K562 (cell line): Measurements from ENCODE around the gene PNPLA1. TPM values are rescaled to one million over a fixed set of nuclear protein-coding genes. Genes with fewer than 3 reads are reported as not detected.
A peak's percentile ranks its signal among the peaks of the same experiment; 100 is the strongest.

Experiments
- ATAC-seq: fragments of 200-7000 bp; cut with Tn5 transposase; 3 replicates; pipeline ENCODE4 v1.9.1; 2020; ENCODE audit warnings: moderate library complexity
- BruUV-seq: library from RNA; stranded (reverse); fragments of 400-500 nt; replicated peaks from 2 replicates; lab custom pipeline; 2021; lab: Mats Ljungman, UMichigan
- CTCF ChIA-PET: fragments of 300-600 bp; formaldehyde crosslinking; extraction: SDS; loops from one replicate; lab custom pipeline; 2021; ENCODE audit warnings: low intra/inter-chr PET ratio; lab: Yijun Ruan, JAX
- POLR2A ChIA-PET: fragments of 300-600, 350-650 bp; sonication (Branson Sonifier 250); formaldehyde crosslinking; extraction: SDS; loops from one replicate; lab custom pipeline; 2021; ENCODE audit warnings: antibody characterized with exemption, inconsistent platforms; lab: Yijun Ruan, JAX
- DNase-seq, 4 experiments: peaks; one replicate each; pipeline versions ENCODE4 v3.0.0 to v3.0.0-alpha.2; 2011 to 2018; ENCODE audit warnings: low spot score in 3 of 4, mixed read lengths in 3 of 4; ENCODE audit errors: extremely low read depth in 1 of 4
- FAIRE-seq: peaks from 2 replicates; lab custom pipeline; 2011; peaks lifted over from hg19 to GRCh38; lab: Jason Lieb, UNC
- H2AFZ ChIP-seq: 2 replicates; pipeline ENCODE4 v1.6.0; 2011; ENCODE audit warnings: low read depth, low read length, control low read depth, inconsistent platforms
- H3K27ac ChIP-seq: fragments of 200-600 bp; 3 replicates; pipeline ENCODE4 v1.8.0; 2011; ENCODE audit warnings: low read depth, mild to moderate bottlenecking, control low read depth, inconsistent platforms, low read length, moderate library complexity, mixed read lengths; ENCODE audit errors: extremely low read depth
- H3K27me3 ChIP-seq, 2 experiments: fragments of 300-600 bp in 1 of 2; 2 replicates in 1 of 2; 3 replicates in 1 of 2; pipeline versions ENCODE4 v1.6.0 to v1.8.0; 2011; ENCODE audit warnings: inconsistent platforms in 2 of 2, low read length in 2 of 2, mild to moderate bottlenecking in 1 of 2, mixed read lengths in 1 of 2, moderate library complexity in 1 of 2; ENCODE audit not compliant: control insufficient read depth in 2 of 2, insufficient read depth in 2 of 2
- H3K36me3 ChIP-seq: fragments of 300-600 bp; 3 replicates; pipeline ENCODE4 v1.8.0; 2011; ENCODE audit warnings: mild to moderate bottlenecking, low read length, inconsistent platforms; ENCODE audit not compliant: control insufficient read depth, insufficient read depth
- H3K4me1 ChIP-seq, 2 experiments: fragments of 200-600 bp in 1 of 2; replicated peaks in 1 of 2; 2 replicates in 1 of 2; 3 replicates in 1 of 2; pipeline versions ENCODE4 v1.5.1 to v1.8.0; 2011; ENCODE audit warnings: inconsistent platforms in 2 of 2, low read length in 2 of 2, mild to moderate bottlenecking in 1 of 2, mixed read lengths in 1 of 2, moderate library complexity in 1 of 2; ENCODE audit not compliant: control insufficient read depth in 2 of 2, insufficient read depth in 2 of 2
- H3K4me2 ChIP-seq: 2 replicates; pipeline ENCODE4 v1.6.1; 2011; ENCODE audit warnings: low read length, control low read depth, inconsistent platforms, mixed read lengths; ENCODE audit not compliant: insufficient read depth
- H3K4me3 ChIP-seq: fragments of 200-600 bp; sonication (generic), shearing (Covaris generic); 2 replicates; pipeline ENCODE4 v1.5.1; 2016; ENCODE audit warnings: control low read depth, inconsistent platforms
- H3K79me2 ChIP-seq: fragments of 200-600 bp; 3 replicates; pipeline ENCODE4 v1.8.0; 2011; ENCODE audit warnings: low read length, inconsistent platforms; ENCODE audit not compliant: control insufficient read depth, insufficient read depth
- H3K9ac ChIP-seq, 2 experiments: 2 replicates each; pipeline versions ENCODE4 v1.6.0 to v1.6.1; 2011; ENCODE audit warnings: low read depth in 2 of 2, low read length in 2 of 2, control low read depth in 1 of 2, inconsistent platforms in 1 of 2, mild to moderate bottlenecking in 1 of 2, mixed read lengths in 1 of 2; ENCODE audit not compliant: insufficient read depth in 1 of 2
- H3K9me1 ChIP-seq: one replicate; pipeline ENCODE4 v1.6.0; 2011; ENCODE audit warnings: inconsistent platforms, mild to moderate bottlenecking, low read length, moderate library complexity; ENCODE audit not compliant: control insufficient read depth, insufficient read depth
- H3K9me3 ChIP-seq: replicated peaks from 2 replicates; pipeline ENCODE4 v1.5.1; 2011; ENCODE audit warnings: low read depth, low read length, inconsistent platforms; ENCODE audit not compliant: control insufficient read depth, insufficient read depth
- H4K20me1 ChIP-seq: replicated peaks from 2 replicates; pipeline ENCODE4 v1.6.1; 2011; ENCODE audit warnings: low read length, inconsistent platforms, mixed read lengths; ENCODE audit not compliant: control insufficient read depth, insufficient read depth
- BMI1 ChIP-seq: fragments of 150-350 bp; IDR thresholded peaks from 2 replicates; pipeline ENCODE4 v1.6.1; 2014; ENCODE audit warnings: low read length
- CSDE1 ChIP-seq, 2 experiments: fragments of 450-650 bp; IDR thresholded peaks; 2 replicates each; pipeline ENCODE4 v1.6.1; 2016; ENCODE audit warnings: mild to moderate bottlenecking in 1 of 2
- KHSRP ChIP-seq: fragments of 450-650 bp; IDR thresholded peaks from 2 replicates; pipeline ENCODE4 v1.6.1; 2017
- KLF13 ChIP-seq: fragments of 450-650 bp; IDR thresholded peaks from 2 replicates; pipeline ENCODE4 v1.6.1; 2016; ENCODE audit warnings: missing genetic modification characterization, low read depth, mild to moderate bottlenecking, missing compliant biosample characterization, moderate library complexity, borderline replicate concordance
- NEUROD1 ChIP-seq: fragments of 150-350 bp; IDR thresholded peaks from 2 replicates; pipeline ENCODE4 v1.6.1; 2014; ENCODE audit warnings: borderline replicate concordance, low read length, low read depth; ENCODE audit not compliant: partially characterized antibody
- PPARD ChIP-seq: fragments of 250-450 bp; sonication (Bioruptor Pico); IDR thresholded peaks from 2 replicates; pipeline ENCODE4 v1.8.0; 2022; ENCODE audit warnings: inconsistent platforms, mild to moderate bottlenecking, moderate library complexity
- RAD21 ChIP-seq, 2 experiments: fragments of 250-450 bp in 1 of 2; fragments of 450-650 bp in 1 of 2; sonication (Bioruptor Pico) in 1 of 2; formaldehyde crosslinking in 1 of 2; IDR thresholded peaks in 1 of 2; conservative IDR thresholded peaks in 1 of 2; 2 replicates each; pipeline versions ENCODE4 v1.4.0 to v1.8.0; 2020 to 2022; ENCODE audit warnings: mild to moderate bottlenecking in 2 of 2, moderate library complexity in 1 of 2
- YY1 ChIP-seq, 3 experiments: IDR thresholded peaks; 2 replicates each; pipeline ENCODE4 v1.6.1; 2011; ENCODE audit warnings: low read length in 2 of 3, mild to moderate bottlenecking in 2 of 3, moderate library complexity in 2 of 3, borderline replicate concordance in 1 of 3, control low read depth in 1 of 3, low read depth in 1 of 3; ENCODE audit not compliant: insufficient read depth in 3 of 3, insufficient replicate concordance in 2 of 3, control insufficient read depth in 1 of 3, insufficient read length in 1 of 3; ENCODE audit errors: extremely low read depth in 1 of 3
- ZNF197 ChIP-seq: fragments of 200-800 bp; sonication (Bioruptor generic); IDR thresholded peaks from 2 replicates; pipeline ENCODE4 v1.6.1; 2016; ENCODE audit warnings: low read depth, missing genetic modification characterization, missing compliant biosample characterization
- ZNF431 ChIP-seq: sonication (generic); formaldehyde crosslinking; IDR thresholded peaks from 2 replicates; pipeline ENCODE4 v1.8.0; 2022; ENCODE audit warnings: mild to moderate bottlenecking, missing genetic modification reagents
- ZNF512 ChIP-seq: IDR thresholded peaks from 2 replicates; pipeline ENCODE4 v1.6.1; 2016; ENCODE audit warnings: missing genetic modification characterization, missing compliant biosample characterization
- WGBS: fragments of 100-300 bp; shearing (Covaris generic); methylation state at CpG from one replicate; pipeline ENCODE4 v1.1.6; 2016; ENCODE audit warnings: low coverage, mixed read lengths; ENCODE audit not compliant: insufficient coverage; ENCODE audit errors: missing lambda C conversion rate; 5-methylcytosine and 5-hydroxymethylcytosine counted together
- in situ Hi-C: fragments of 300-500 bp; cut with MboI; formaldehyde crosslinking; loops from 4 replicates; pipeline ENCODE4 v1.15.0; 2018; ENCODE audit warnings: inconsistent platforms, mixed read lengths
- intact Hi-C: fragments of 100-400 bp; cut with micrococcal nuclease; formaldehyde crosslinking; loops from 2 replicates; pipeline ENCODE4 v1.14.2; 2022
- polyA plus RNA-seq, 8 experiments: library from polyadenylated mRNA; depleted of rRNA in 4 of 8; stranded (reverse) in 5 of 8; unstranded in 3 of 8; fragments of >200 nt; fragmentation: Nextera tagmentation in 2 of 8; fragmentation: Illumina TruSeq in 1 of 8; extraction: Ambion mirVana in 2 of 8; extraction: Trizol in 1 of 8; gene quantifications; 2 replicates each; pipeline versions ENCODE4 v1.2.1 to v1.2.3, GENCODE V29; 2011 to 2014; ENCODE audit warnings: inconsistent platforms in 1 of 8, missing spikeins in 1 of 8
- total RNA-seq, 7 experiments: library from RNA; depleted of rRNA in 6 of 7; stranded (reverse); fragments of >200 nt in 6 of 7; fragmentation: Illumina TruSeq in 2 of 7; extraction: Trizol in 2 of 7; gene quantifications; 2 replicates each; pipeline versions ENCODE4 v1.2.1 to v1.2.3, GENCODE V29; 2011 to 2021; ENCODE audit warnings: low replicate concordance in 1 of 7
- TF ChIP-seq, protein P1 (sequence below): fragments of 250-450 bp; sonication (Bioruptor Pico); IDR thresholded peaks from 2 replicates; pipeline ENCODE4 v1.4.0; 2020; ENCODE audit warnings: borderline replicate concordance
- TF ChIP-seq, protein P2 (sequence below), 2 experiments: IDR thresholded peaks in 1 of 2; conservative IDR thresholded peaks in 1 of 2; 2 replicates each; pipeline ENCODE4 v1.6.1; 2016; ENCODE audit warnings: low read depth in 2 of 2, mild to moderate bottlenecking in 1 of 2, missing compliant biosample characterization in 1 of 2, missing genetic modification characterization in 1 of 2, moderate library complexity in 1 of 2

PNPLA1 gene
- total and polyA plus RNA-seq, 9 of the 15 experiments (the other 6 are each of a cell fraction or from before 2014, with no cell fraction given) = 0.04 to 0.27 (median 0.13) TPM; not detected in 2

DNA sequence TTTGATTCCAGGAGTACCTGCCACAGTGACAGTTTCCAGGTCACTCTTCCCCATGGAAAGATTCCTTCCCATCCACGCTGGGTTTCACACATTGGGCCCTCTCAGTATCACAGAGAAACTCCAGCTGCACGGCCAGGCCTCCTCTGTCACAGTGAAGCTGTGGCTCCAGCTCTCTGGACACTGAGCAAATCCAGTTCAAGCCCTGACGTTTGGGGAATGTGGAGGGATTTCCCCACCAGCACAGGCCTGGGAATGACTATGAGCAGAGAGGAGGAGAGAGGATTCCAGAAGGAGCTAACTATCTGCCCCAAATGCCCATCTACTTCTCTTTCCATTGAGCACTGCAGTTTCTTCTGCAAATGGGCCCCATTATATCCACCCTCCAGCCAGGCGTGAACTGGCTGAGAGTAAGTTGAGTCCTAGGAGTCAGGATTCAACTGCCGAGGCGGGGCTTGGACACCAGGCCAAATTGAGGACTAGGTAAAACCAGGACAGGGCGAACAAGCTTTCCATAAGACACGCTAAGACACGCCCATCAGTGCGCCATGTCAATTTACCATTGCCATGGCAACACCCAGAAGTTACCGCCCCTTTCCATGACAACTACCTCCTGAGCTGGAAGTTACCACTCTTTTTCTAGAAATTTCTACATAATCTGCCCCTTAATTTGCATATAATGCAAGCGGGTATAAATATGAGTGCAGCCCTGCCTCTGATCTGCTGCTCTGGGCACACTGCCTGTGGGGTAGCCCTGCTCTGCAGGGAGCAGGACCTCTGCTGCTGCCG is 76.0 kb downstream of the PNPLA1 start:
- WGBS = 49% methylated on average over 13 of the region's 13 CpGs
- no TSS peak for BruUV-seq
- peak overlapping the region in 1 of 2 experiments; percentile 29; a peak in 1 of 4 replicates for H3K9ac ChIP-seq
- H3K4me3 ChIP-seq = no peak overlapping the region
- DNase-seq = peak; percentile 50 to 68 (median 52)
- H3K4me2 ChIP-seq = no peak overlapping the region
- H2AFZ ChIP-seq = peak overlapping the region; percentile 27
- intact Hi-C loops (no loop called here), in situ Hi-C loops (no loop called here)
- H3K4me1 ChIP-seq = peaks cover 27 to 32% of the 10 kb centered on the region in 2 experiments
- peaks cover 0 to 9% of the 10 kb centered on the region in 2 experiments; a peak in 1 of 5 replicates for H3K27me3 ChIP-seq
- H3K79me2 ChIP-seq = no peaks in the 10 kb centered on the region
- peak; percentile 73 for ATAC-seq
- peak; percentile 44 for FAIRE-seq
- no peaks in the 10 kb centered on the region for H3K36me3 ChIP-seq
- peaks cover 5% of the 10 kb centered on the region; the same call in 1 of the 2 replicates for H4K20me1 ChIP-seq
- H3K27ac ChIP-seq = no peak overlapping the region
- H3K9me3 ChIP-seq = no peaks in the 10 kb centered on the region
- ChIA-PET CTCF (no interaction called here), POLR2A (interaction anchor here (0.6 to 3.6 kb wide), 4 partner anchors 12 to 318 kb away, joined by 3 to 15 read pairs (median 4); partner anchors contain the start of gene MAPK14)
- no peaks in the 10 kb centered on the region for H3K9me1 ChIP-seq
- TF ChIP-seq KLF13 (tag) = peak; percentile 62; the same call in 1 of the 2 replicates
- no peak for TF ChIP-seq PPARD (CRISPR knock-in tag)
- TF ChIP-seq, protein P1, sequence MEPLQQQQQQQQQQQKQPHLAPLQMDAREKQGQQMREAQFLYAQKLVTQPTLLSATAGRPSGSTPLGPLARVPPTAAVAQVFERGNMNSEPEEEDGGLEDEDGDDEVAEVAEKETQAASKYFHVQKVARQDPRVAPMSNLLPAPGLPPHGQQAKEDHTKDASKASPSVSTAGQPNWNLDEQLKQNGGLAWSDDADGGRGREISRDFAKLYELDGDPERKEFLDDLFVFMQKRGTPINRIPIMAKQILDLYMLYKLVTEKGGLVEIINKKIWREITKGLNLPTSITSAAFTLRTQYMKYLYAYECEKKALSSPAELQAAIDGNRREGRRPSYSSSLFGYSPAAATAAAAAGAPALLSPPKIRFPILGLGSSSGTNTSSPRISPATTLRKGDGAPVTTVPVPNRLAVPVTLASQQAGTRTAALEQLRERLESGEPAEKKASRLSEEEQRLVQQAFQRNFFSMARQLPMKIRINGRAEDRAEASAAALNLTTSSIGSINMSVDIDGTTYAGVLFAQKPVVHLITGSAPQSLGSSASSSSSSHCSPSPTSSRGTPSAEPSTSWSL (CRISPR knock-in tag) = no peak
- TF ChIP-seq KHSRP = no peak
- TF ChIP-seq YY1 (IDR thresholded peaks at IDR 0.05; ENCODE audit: borderline replicate concordance in 1 of 3, control insufficient read depth in 1 of 3, extremely low read depth in 1 of 3, insufficient read depth in 3 of 3, insufficient read length in 1 of 3, insufficient replicate concordance in 2 of 3, low read depth in 1 of 3, low read length in 2 of 3) = peak in 1 of 3 experiments; percentile 39
- TF ChIP-seq ZNF512 = no peak
- peak; percentile 89 for TF ChIP-seq BMI1
- peak in 1 of 2 experiments; percentile 79; a peak in 1 of 4 replicates for TF ChIP-seq CSDE1 (IDR thresholded peaks at IDR 0.05)
- TF ChIP-seq RAD21 (CRISPR knock-in tag; conservative IDR thresholded peaks at IDR 0.05 in 1 of 2, IDR thresholded peaks at IDR 0.05 in 1 of 2) = no peak
- TF ChIP-seq ZNF431 (CRISPR knock-in tag) = no peak
- TF ChIP-seq NEUROD1 = peak; percentile 50
- TF ChIP-seq, protein P2, sequence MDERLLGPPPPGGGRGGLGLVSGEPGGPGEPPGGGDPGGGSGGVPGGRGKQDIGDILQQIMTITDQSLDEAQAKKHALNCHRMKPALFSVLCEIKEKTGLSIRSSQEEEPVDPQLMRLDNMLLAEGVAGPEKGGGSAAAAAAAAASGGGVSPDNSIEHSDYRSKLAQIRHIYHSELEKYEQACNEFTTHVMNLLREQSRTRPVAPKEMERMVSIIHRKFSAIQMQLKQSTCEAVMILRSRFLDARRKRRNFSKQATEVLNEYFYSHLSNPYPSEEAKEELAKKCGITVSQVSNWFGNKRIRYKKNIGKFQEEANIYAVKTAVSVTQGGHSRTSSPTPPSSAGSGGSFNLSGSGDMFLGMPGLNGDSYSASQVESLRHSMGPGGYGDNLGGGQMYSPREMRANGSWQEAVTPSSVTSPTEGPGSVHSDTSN (CRISPR knock-in tag; IDR thresholded peaks at IDR 0.05; ENCODE audit: low read depth) = peak; percentile 32; the same call in 1 of the 2 replicates
- TF ChIP-seq, protein P2 (tag; conservative IDR thresholded peaks at IDR 0.05; ENCODE audit: low read depth) = peak; percentile 91
- no peak for TF ChIP-seq ZNF197 (CRISPR knock-in tag)
